Measurements from ENCODE around the gene SAMD5. TPM values are rescaled to one million over a fixed set of nuclear protein-coding genes. Genes with fewer than 3 reads are reported as not detected.

The SAMD5 gene
- total RNA-seq, 1 donor from 2014 or later, result 0.05 TPM

GRCh38 chr6:147508866-147509608 lies 547 bp downstream of the SAMD5 start:
- peaks cover 45% of the 10 kb centered on the region for H3K27me3 Mint-ChIP-seq (ENCODE audit: insufficient read depth)
- peaks cover 7% of the 10 kb centered on the region for H3K4me1 Mint-ChIP-seq (ENCODE audit: low read depth)
- intact Hi-C loops (cut with micrococcal nuclease), result loop anchor here (5.0 kb wide), 2 partner anchors 652 to 953 kb away; no protein-coding TSS in a partner anchor
- no peaks in the 10 kb centered on the region for H3K9me3 Mint-ChIP-seq
- H3K36me3 Mint-ChIP-seq (ENCODE audit: low read depth), result no peaks in the 10 kb centered on the region
- H3K4me3 Mint-ChIP-seq, result peak overlapping the region; percentile 72
- no peak for DNase-seq (ENCODE audit: low spot score)
- no peak overlapping the region for H3K27ac Mint-ChIP-seq

GRCh38 chr6:147509891-147510290 lies 1.4 kb downstream of the SAMD5 start:
- Mint-ChIP-seq H3K36me3 (ENCODE audit: low read depth) (no peaks in the 10 kb centered on the region), H3K27me3 (ENCODE audit: insufficient read depth) (peaks cover 42% of the 10 kb centered on the region), H3K9me3 (no peaks in the 10 kb centered on the region), H3K27ac (no peak overlapping the region), H3K4me1 (ENCODE audit: low read depth) (peaks cover 7% of the 10 kb centered on the region), H3K4me3 (peak overlapping the region; percentile 35)
- DNase-seq (ENCODE audit: low spot score), result no peak
- intact Hi-C loops (cut with micrococcal nuclease), result loop anchor here (5.0 kb wide), 2 partner anchors 653 to 952 kb away; no protein-coding TSS in a partner anchor

- Mint-ChIP-seq H3K36me3 (ENCODE audit: low read depth) (no peaks in the 10 kb centered on the region), H3K27me3 (ENCODE audit: insufficient read depth) (peaks cover 36% of the 10 kb centered on the region), H3K4me1 (ENCODE audit: low read depth) (peaks cover 7% of the 10 kb centered on the region), H3K27ac (no peak overlapping the region), H3K9me3 (no peaks in the 10 kb centered on the region), H3K4me3 (no peak overlapping the region)
- intact Hi-C loops (cut with micrococcal nuclease), result no loop called here
- no peak for DNase-seq (ENCODE audit: low spot score)
Measured at GRCh38 chr6:147510929-147511590, 2.6 kb downstream of the SAMD5 start.

- H3K4me3 Mint-ChIP-seq, result no peak overlapping the region
- intact Hi-C loops (cut with micrococcal nuclease), result no loop called here
- no peaks in the 10 kb centered on the region for H3K4me1 Mint-ChIP-seq (ENCODE audit: low read depth)
- no peak overlapping the region for H3K27ac Mint-ChIP-seq
- no peak for DNase-seq (ENCODE audit: low spot score)
- H3K9me3 Mint-ChIP-seq, result no peaks in the 10 kb centered on the region
- H3K36me3 Mint-ChIP-seq (ENCODE audit: low read depth), result no peaks in the 10 kb centered on the region
- peaks cover 15% of the 10 kb centered on the region for H3K27me3 Mint-ChIP-seq (ENCODE audit: insufficient read depth)
Measured at GRCh38 chr6:147514831-147515230, 6.3 kb downstream of the SAMD5 start.

- Mint-ChIP-seq H3K27ac (no peak overlapping the region), H3K27me3 (ENCODE audit: insufficient read depth) (peaks cover 10% of the 10 kb centered on the region), H3K4me3 (no peak overlapping the region), H3K9me3 (no peaks in the 10 kb centered on the region), H3K36me3 (ENCODE audit: low read depth) (no peaks in the 10 kb centered on the region), H3K4me1 (ENCODE audit: low read depth) (no peaks in the 10 kb centered on the region)
- intact Hi-C loops (cut with micrococcal nuclease), result no loop called here
- no peak for DNase-seq (ENCODE audit: low spot score)
Measured at GRCh38 chr6:147515327-147515726, 6.8 kb downstream of the SAMD5 start.

GRCh38 chr6:147522597-147522996 lies 14.1 kb downstream of the SAMD5 start:
- Mint-ChIP-seq H3K4me3 (no peak overlapping the region), H3K36me3 (ENCODE audit: low read depth) (no peaks in the 10 kb centered on the region), H3K27ac (no peak overlapping the region), H3K4me1 (ENCODE audit: low read depth) (no peaks in the 10 kb centered on the region), H3K9me3 (no peaks in the 10 kb centered on the region), H3K27me3 (ENCODE audit: insufficient read depth) (peaks cover 11% of the 10 kb centered on the region)
- no peak for DNase-seq (ENCODE audit: low spot score)
- intact Hi-C loops (cut with micrococcal nuclease), result no loop called here

- no peaks in the 10 kb centered on the region for H3K4me1 Mint-ChIP-seq (ENCODE audit: low read depth)
- no peak overlapping the region for H3K4me3 Mint-ChIP-seq
- H3K27me3 Mint-ChIP-seq (ENCODE audit: insufficient read depth), result peaks cover 21% of the 10 kb centered on the region
- H3K9me3 Mint-ChIP-seq, result no peaks in the 10 kb centered on the region
- H3K27ac Mint-ChIP-seq, result no peak overlapping the region
- no peaks in the 10 kb centered on the region for H3K36me3 Mint-ChIP-seq (ENCODE audit: low read depth)
- intact Hi-C loops (cut with micrococcal nuclease), result no loop called here
- DNase-seq (ENCODE audit: low spot score), result no peak
Measured at GRCh38 chr6:147525519-147526209, 17.2 kb downstream of the SAMD5 start.

GRCh38 chr6:147527197-147527596 lies 18.7 kb downstream of the SAMD5 start:
- intact Hi-C loops (cut with micrococcal nuclease), result no loop called here
- Mint-ChIP-seq H3K9me3 (no peaks in the 10 kb centered on the region), H3K4me3 (no peak overlapping the region), H3K27ac (no peak overlapping the region), H3K36me3 (ENCODE audit: low read depth) (no peaks in the 10 kb centered on the region), H3K4me1 (ENCODE audit: low read depth) (no peaks in the 10 kb centered on the region), H3K27me3 (ENCODE audit: insufficient read depth) (peaks cover 24% of the 10 kb centered on the region)
- DNase-seq (ENCODE audit: low spot score), result no peak

GRCh38 chr6:147528511-147529145 lies 20.1 kb downstream of the SAMD5 start:
- Mint-ChIP-seq H3K27ac (no peak overlapping the region), H3K27me3 (ENCODE audit: insufficient read depth) (peaks cover 17% of the 10 kb centered on the region), H3K4me3 (no peak overlapping the region), H3K36me3 (ENCODE audit: low read depth) (no peaks in the 10 kb centered on the region), H3K9me3 (no peaks in the 10 kb centered on the region), H3K4me1 (ENCODE audit: low read depth) (no peaks in the 10 kb centered on the region)
- intact Hi-C loops (cut with micrococcal nuclease), result no loop called here
- DNase-seq (ENCODE audit: low spot score), result no peak

- Mint-ChIP-seq H3K9me3 (no peaks in the 10 kb centered on the region), H3K36me3 (ENCODE audit: low read depth) (no peaks in the 10 kb centered on the region), H3K27me3 (ENCODE audit: insufficient read depth) (peaks cover 15% of the 10 kb centered on the region), H3K27ac (no peak overlapping the region), H3K4me1 (ENCODE audit: low read depth) (no peaks in the 10 kb centered on the region), H3K4me3 (no peak overlapping the region)
- no peak for DNase-seq (ENCODE audit: low spot score)
- intact Hi-C loops (cut with micrococcal nuclease), result no loop called here
Measured at GRCh38 chr6:147530132-147531060, 21.9 kb downstream of the SAMD5 start.

- Mint-ChIP-seq H3K9me3 (no peaks in the 10 kb centered on the region), H3K4me1 (ENCODE audit: low read depth) (no peaks in the 10 kb centered on the region), H3K4me3 (no peak overlapping the region), H3K27me3 (ENCODE audit: insufficient read depth) (peaks cover 15% of the 10 kb centered on the region), H3K27ac (no peak overlapping the region), H3K36me3 (ENCODE audit: low read depth) (no peaks in the 10 kb centered on the region)
- intact Hi-C loops (cut with micrococcal nuclease), result no loop called here
- no peak for DNase-seq (ENCODE audit: low spot score)
Measured at GRCh38 chr6:147531321-147531720, 22.8 kb downstream of the SAMD5 start.

Measured in activated T-helper 1 cell treated with anti-CD3 and anti-CD28 coated beads, Interleukin-12 subunit alpha, Interleukin-12 subunit beta, Interleukin-2, Interleukin-4 antibody, amounts not matched to agents 30 ng/mL and 10 ng/mL and 1 ng/mL, durations not matched to agents 14 hours and 24 hours and 36 hours (primary cell).